GM10266 (cell line): ENCODE results near the gene PRG2.
A peak's percentile ranks its signal among the peaks of the same experiment; 100 is the strongest.

Experiments used
- DNase-seq: peaks from one replicate; pipeline ENCODE4 v3.0.0; 2012; ENCODE audit errors: extremely low spot score
- TF ChIP-seq, protein P1 (sequence below): IDR thresholded peaks from 2 replicates; pipeline ENCODE4 v1.5.1; 2012; ENCODE audit warnings: mild to moderate bottlenecking, low read depth; ENCODE audit not compliant: control insufficient read depth, insufficient read depth; ENCODE audit errors: missing control alignments

PRG2 gene

DNA sequence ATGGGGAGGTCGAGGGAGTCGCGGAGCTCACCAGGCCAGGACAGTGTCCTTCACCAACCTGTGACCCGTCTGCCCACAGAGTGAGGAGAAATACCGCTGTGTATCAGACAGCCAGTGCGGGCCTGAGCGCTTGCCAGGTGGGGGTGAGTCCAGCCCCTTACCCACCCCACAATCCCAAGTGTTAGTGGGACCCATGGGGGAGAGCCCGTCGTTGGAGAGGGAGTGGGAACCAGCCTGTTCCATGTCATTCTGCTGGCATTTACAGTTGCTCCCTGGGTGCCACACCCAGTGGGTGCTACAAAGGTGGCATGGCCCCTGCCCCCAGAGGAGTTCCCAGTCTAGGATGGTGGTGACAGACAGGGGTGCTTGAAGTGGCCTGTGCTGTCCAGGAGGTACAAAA lies 43.1 kb downstream of the PRG2 start:
- no peak for DNase-seq
- TF ChIP-seq, protein P1, sequence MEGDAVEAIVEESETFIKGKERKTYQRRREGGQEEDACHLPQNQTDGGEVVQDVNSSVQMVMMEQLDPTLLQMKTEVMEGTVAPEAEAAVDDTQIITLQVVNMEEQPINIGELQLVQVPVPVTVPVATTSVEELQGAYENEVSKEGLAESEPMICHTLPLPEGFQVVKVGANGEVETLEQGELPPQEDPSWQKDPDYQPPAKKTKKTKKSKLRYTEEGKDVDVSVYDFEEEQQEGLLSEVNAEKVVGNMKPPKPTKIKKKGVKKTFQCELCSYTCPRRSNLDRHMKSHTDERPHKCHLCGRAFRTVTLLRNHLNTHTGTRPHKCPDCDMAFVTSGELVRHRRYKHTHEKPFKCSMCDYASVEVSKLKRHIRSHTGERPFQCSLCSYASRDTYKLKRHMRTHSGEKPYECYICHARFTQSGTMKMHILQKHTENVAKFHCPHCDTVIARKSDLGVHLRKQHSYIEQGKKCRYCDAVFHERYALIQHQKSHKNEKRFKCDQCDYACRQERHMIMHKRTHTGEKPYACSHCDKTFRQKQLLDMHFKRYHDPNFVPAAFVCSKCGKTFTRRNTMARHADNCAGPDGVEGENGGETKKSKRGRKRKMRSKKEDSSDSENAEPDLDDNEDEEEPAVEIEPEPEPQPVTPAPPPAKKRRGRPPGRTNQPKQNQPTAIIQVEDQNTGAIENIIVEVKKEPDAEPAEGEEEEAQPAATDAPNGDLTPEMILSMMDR: no peak

DNA sequence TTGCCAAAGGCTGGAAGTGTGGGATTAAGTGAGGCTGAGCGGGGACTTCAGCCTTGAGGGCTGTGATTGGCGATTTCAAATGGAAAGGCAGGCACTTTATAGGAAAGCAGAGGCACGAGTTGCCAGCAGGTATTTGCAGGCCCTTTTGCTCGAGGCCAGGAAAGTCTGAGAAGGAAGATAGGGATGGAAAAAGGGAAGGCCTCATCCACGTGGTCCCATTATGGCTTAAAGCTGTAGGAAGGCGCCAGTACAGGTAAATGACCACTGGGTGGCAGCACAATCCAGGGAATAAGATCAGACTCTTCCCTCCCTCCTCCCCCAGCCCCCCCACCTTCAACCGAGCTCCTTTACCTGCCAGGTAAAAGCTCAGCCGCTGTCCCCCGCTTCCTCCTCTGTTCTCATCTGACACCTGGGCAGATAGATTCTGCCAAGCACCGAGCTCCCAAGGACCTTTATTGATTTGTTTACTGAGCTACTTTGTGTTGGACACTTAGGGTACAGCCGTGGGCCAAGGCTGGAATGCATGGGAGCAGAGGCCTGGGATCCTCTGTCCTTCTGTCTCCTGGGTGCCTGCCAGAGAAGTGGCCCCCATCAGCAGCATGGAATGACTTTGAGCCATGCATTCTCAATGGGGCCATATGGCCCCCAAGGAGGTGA lies 44.8 kb downstream of the PRG2 start:
- DNase-seq: peak; percentile 75
- TF ChIP-seq, protein P1: peak; percentile 82

DNA sequence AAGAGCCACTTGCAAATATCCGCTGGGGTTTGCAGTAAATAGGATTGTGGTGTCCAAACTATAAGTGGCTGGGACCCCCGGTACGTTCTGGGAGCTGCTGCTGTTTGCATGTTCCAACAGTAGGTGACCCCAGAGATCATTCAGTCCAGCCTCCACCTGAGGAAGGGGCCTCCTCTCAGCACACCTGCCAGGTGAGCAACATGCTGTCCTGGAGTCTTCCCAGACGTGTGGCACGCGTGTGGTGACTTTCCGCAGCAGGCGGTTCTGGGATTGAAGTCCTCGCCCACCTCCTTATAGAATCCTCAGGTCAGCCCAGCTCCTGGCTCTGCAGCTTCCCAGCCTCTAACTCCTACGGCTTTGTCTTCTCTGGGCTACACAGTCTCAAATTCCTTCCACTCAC lies 45.6 kb downstream of the PRG2 start:
- no peak for DNase-seq
- TF ChIP-seq, protein P1: no peak

DNA sequence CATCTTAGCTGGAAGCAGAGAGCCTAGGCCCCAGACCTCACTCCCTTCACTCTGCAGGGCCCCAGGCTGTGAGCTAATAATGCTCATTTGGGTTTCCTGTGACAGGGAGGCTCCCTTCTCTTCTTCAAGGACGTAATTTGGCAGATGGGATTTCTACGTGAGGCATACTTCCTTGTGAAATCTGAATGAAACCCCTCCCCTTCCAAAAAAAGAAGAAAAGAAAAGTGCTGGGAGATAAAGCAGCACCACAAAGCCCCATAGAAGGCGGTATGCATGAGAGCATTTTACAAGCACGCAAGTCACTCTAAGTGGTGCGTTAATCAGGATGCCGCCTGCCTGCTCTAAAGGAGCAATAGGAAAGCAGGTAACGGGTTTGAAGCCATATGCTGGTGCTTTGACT lies 46.6 kb downstream of the PRG2 start:
- no peak for DNase-seq

DNA sequence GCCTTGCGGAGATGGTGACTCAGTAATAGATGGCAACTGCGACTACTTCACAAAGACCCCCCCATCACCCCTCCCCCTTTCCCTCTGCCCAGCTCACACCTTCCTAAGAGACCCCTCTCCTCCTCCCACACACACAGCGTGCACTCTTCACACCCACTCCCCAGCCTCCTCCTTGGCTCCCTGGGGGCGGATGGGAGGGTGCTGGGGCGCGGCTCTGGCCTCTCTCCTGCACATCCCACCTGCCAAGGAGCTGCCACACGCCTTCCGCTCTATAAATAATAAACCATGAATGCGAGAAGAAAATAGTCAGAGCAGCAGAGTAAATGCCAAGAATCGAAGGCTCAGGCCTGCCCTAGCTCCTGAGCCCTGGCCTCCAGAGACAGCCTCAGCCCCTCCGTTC lies 47.7 kb downstream of the PRG2 start:
- TF ChIP-seq, protein P1: no peak
- no peak for DNase-seq

More for the DNA sequence above, 46.6 kb downstream of the PRG2 start:
- TF ChIP-seq, protein P1: no peak

DNA sequence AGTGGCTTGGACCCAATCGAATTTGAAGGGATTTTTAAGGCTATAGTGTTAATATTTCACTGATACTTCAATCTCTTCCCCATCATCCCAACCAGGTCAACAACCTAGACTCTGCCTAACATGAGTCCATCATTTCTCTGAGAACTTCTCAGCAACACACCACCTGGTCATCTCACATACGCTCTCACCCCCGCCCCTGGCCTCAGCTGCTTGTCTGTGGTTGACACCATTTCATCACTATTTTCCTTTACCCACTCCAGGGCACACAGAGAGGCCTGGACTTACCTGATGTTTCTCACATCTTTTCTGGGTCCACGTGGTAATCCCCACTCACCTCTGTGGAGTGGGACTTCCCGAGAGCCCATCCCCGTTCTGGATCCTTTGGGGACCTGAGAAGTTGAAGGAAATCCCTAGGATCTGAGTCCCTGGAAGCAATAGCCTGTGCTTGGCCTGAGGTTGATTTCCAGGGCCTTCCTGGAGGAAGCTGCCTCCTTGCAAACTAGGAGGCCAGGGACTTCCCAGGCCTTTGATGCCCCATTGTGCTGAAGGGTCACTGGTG lies 49.1 kb downstream of the PRG2 start:
- no peak for DNase-seq
- TF ChIP-seq, protein P1: no peak

DNA sequence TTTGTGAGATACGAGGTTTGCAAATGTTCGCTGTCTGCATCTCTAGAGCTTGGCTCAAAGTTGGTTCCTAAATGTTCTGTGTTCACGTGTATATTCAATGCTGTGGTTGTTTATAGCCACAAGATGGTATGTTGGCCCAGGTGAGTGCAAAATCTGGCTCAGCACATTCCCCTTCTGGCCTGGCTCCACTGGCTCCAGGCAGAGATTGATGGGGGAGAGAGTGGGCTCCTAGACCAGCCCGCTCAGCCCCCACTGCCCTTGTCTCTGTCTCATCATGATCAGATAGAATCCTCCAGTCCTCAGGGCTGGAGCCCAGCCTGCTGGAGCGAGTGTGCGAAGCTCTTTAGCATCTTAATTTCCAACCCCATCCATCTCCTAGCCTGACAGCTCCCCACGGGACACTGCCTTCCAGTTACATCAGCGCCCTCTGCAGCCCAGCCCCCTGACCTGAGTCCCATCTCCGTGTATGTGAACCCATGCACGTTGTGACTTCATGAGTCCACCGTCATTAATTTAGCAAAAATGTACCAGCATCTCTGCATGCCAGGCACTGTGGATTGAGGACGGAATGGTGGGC lies 50.3 kb downstream of the PRG2 start:
- DNase-seq: no peak

More for the DNA sequence above, 50.3 kb downstream of the PRG2 start:
- TF ChIP-seq, protein P1: peak; percentile 21
